Placental pericyte (primary cell): Measurements from ENCODE around the gene DACT3. TPM values are rescaled to one million over a fixed set of nuclear protein-coding genes. Genes with fewer than 3 reads are reported as not detected.

Source experiments
- small RNA-seq: library from RNA; depleted of rRNA; stranded (forward); fragments of <200 nt; gene quantifications from one replicate; pipeline ENCODE3, GENCODE V24; 2012; ENCODE audit warnings: low replicate concordance
- total RNA-seq: library from RNA; depleted of rRNA; stranded (reverse); fragments of >200 nt; gene quantifications from 2 replicates; pipeline ENCODE4 v1.2.3, GENCODE V29; 2012

DACT3 gene
- 4.2 and 8.0 TPM in 2 replicates for total RNA-seq

GRCh38 chr19:46661020-46661731 is at the start of gene DACT3:
Gene DACT3 (minus strand): TSS chr19:46661182. CDS start chr19:46661064, 118 bp downstream.

GRCh38 chr19:46635920-46636761 is 24.8 kb downstream of the DACT3 start, which contains the start of gene GNG8:
Gene GNG8 (minus strand): TSS chr19:46636202. CDS start chr19:46634682, 1,520 bp downstream.

GRCh38 chr19:46624958-46625661 is 35.9 kb downstream of the DACT3 start, which contains the start of gene PTGIR:
Gene PTGIR (minus strand): TSS chr19:46625089. CDS start chr19:46624225, 864 bp downstream.

GRCh38 chr19:46601318-46602224 is 59.4 kb downstream of the DACT3 start, which contains the start of gene CALM3:
Gene CALM3 (plus strand): TSS chr19:46601330. CDS start chr19:46601435, 105 bp downstream.

Small RNAs within 50 kb of the gene (small RNA-seq; reads per million reads assigned to genes)
- gene MIR320E (0.13 reads per million), gene RN7SL364P (not detected)

Other genes starting within 250 kb of the DACT3 start
- gene CCDC8, start 247.6 kb downstream of the DACT3 start, total RNA-seq: 14.9 and 18.2 TPM in 2 replicates
- under 0.01 TPM in 2 replicates for gene PNMA8C, start 232.2 kb downstream of the DACT3 start, total RNA-seq
- 2.2 and 13.3 TPM in 2 replicates for gene PNMA8A, start 189.6 kb downstream of the DACT3 start, total RNA-seq
- gene PNMA8B, start 165.3 kb downstream of the DACT3 start, total RNA-seq: 0.14 and 0.44 TPM in 2 replicates
- gene CALM3, start 59.9 kb downstream of the DACT3 start, total RNA-seq: 99.1 and 184 TPM in 2 replicates
- gene PTGIR, start 36.1 kb downstream of the DACT3 start, total RNA-seq: 6.7 and 10.1 TPM in 2 replicates
- not detected in 2 replicates for gene GNG8, start 25.0 kb downstream of the DACT3 start, total RNA-seq
- gene PRKD2, start 55.9 kb upstream of the DACT3 start, total RNA-seq: 14.9 and 15.3 TPM in 2 replicates
- gene FKRP, start 84.9 kb upstream of the DACT3 start, total RNA-seq: 34.2 and 34.8 TPM in 2 replicates
- 88.0 and 103 TPM in 2 replicates for gene STRN4, start 85.3 kb upstream of the DACT3 start, total RNA-seq
- 222 and 326 TPM in 2 replicates for gene SLC1A5, start 127.4 kb upstream of the DACT3 start, total RNA-seq
- gene AP2S1, start 189.7 kb upstream of the DACT3 start, total RNA-seq: 160 and 214 TPM in 2 replicates
- gene ARHGAP35, start 199.8 kb upstream of the DACT3 start, total RNA-seq: 46.8 and 49.0 TPM in 2 replicates